ENCODE measurements around the gene CCAR1.
"Not testable (repeated sequence)": the region's sequence is repeated elsewhere in the genome, so short reads cannot be mapped to it uniquely, and the experiment has no call there.

CCAR1 gene

GRCh38 chr10:68837626-68838322, 116.7 kb downstream of the CCAR1 start:
- Histone ChIP-seq H3K9me3 (ENCODE audit: control insufficient read depth in 5 of 5, low read length in 5 of 5) (no peaks in the 10 kb centered on the region), H3K27ac (ENCODE audit: low read depth, low read length) (no peak overlapping the region), H3K36me3 (ENCODE audit: control insufficient read depth in 5 of 5, insufficient read depth in 5 of 5, low read length in 5 of 5) (no peaks in the 10 kb centered on the region), H3K27me3 (ENCODE audit: control insufficient read depth in 5 of 5, insufficient read depth in 4 of 5, low read length in 5 of 5) (no peaks in the 10 kb centered on the region), H3K4me1 (ENCODE audit: control insufficient read depth in 5 of 5, insufficient read depth in 5 of 5, low read length in 5 of 5) (no peaks in the 10 kb centered on the region), H3K9ac (ENCODE audit: low read length in 5 of 5) (no peak overlapping the region), H3K4me3 (ENCODE audit: low read depth in 1 of 5, low read length in 5 of 5) (no peak overlapping the region)

- not testable (repeated sequence) for H3K9me3 ChIP-seq (ENCODE audit: control insufficient read depth in 5 of 5, low read length in 5 of 5)
These were observed 119.6 kb downstream of the CCAR1 start for GRCh38 chr10:68840650-68841049.

More at GRCh38 chr10:68840650-68841049, 119.6 kb downstream of the CCAR1 start:
- not testable (repeated sequence) for H3K27me3 ChIP-seq (ENCODE audit: control insufficient read depth in 5 of 5, insufficient read depth in 4 of 5, low read length in 5 of 5); H3K9ac ChIP-seq (ENCODE audit: low read length in 5 of 5); H3K36me3 ChIP-seq (ENCODE audit: control insufficient read depth in 5 of 5, insufficient read depth in 5 of 5, low read length in 5 of 5); H3K27ac ChIP-seq (ENCODE audit: low read depth, low read length); H3K4me1 ChIP-seq (ENCODE audit: control insufficient read depth in 5 of 5, insufficient read depth in 5 of 5, low read length in 5 of 5); H3K4me3 ChIP-seq (ENCODE audit: low read depth in 1 of 5, low read length in 5 of 5)

Measured in subcutaneous abdominal adipose tissue (tissue), 5 donors.